ENCODE measurements around the gene AUTS2.
A peak's percentile ranks its signal among the peaks of the same experiment; 100 is the strongest.

Gene AUTS2

DNA sequence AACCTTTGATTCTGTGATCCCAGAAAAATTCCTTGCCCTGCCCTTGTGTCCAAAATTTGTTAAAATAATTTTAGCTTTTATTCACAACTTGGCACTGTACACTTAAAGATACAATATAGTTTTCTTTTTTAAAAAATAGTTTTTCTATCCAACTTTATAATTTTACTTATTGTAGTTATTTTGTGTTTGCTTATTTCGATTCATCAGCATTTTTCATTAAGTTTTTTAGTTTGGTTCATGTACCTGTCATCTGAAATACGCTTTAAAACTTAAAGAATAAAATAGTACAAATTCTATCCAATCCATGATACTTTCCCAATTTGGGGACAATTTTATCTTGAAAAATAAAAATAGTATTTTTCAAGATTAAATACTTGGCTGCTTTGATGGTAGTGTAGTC lies 514.8 kb downstream of the AUTS2 start:
- no peak for DNase-seq

DNA sequence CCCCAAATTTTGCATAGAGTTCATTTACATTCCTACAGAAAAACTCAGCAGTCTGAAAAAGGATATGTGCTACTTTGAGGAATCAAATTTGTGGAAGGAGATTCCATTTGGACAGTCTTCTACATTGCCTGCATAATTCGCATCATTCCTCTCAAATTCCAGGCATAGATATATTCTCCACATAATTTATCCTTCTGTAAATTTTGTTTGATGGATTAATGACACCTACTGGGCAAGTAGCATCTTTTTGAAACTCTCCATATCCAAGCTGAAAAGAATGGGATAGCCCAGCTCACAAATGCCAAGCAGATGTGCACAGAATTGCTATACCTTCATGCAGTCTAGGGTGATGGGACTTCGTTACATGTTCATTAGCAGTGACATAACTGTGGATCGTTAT lies 515.3 kb downstream of the AUTS2 start:
- no peak for DNase-seq

DNA sequence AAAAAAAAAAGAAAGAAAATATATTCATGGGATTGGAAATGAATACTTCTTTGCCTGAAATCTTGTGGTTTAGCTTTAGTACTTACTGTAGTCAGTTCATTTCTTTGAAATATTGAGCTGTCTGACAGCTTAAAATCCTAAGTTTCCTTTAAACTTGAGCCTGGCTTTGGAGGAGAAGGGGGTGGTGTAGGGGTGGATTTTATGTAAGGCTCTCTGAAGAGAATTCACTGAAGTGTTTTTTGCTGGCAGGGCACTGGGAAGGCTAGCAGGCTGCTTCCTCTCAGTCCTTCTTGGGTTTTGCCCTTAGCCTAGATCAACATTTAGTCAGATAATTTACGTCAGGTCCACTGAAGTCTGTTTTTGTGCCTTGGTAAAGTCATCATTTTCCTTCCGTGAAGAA lies 516.5 kb downstream of the AUTS2 start:
- DNase-seq: no peak

DNA sequence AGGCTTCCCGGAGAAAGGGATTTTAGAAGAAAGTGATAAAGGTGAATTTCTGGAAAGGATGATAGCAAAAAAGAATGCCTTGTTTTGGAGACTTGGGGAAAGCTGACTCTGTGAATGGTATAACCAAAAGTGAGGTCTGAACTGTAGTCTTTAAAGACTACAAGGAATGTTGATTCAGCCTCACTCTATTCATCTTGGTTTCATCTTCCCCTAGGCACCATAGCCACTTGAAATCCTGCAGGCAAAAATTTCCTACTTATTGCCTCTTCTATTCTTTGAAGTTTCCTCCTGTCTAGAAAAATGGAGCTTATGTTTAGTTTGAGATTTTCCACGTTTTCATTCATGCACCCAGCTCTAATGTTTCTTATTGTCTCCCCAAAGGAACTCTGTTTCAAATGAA lies 518.0 kb downstream of the AUTS2 start:
- no peak for DNase-seq

DNA sequence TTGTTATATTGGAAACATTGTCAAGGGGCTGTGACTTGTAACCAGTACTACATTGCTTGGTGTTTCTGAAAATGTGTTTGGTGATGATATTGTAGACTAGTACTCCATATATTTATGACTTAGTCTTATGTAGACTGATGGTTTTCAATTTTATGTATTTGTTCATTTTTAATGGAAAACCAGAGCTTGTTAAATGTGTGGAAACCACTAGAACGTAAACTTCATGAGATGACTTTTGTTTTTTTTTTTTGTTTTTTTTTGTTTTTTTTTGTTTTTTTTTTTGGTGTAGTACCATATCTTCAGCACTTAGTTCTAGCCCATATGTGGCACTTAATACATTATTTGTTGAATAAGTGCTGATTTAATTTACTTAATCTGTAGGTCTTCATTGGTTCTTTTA lies 518.6 kb downstream of the AUTS2 start:
- no peak for DNase-seq

DNA sequence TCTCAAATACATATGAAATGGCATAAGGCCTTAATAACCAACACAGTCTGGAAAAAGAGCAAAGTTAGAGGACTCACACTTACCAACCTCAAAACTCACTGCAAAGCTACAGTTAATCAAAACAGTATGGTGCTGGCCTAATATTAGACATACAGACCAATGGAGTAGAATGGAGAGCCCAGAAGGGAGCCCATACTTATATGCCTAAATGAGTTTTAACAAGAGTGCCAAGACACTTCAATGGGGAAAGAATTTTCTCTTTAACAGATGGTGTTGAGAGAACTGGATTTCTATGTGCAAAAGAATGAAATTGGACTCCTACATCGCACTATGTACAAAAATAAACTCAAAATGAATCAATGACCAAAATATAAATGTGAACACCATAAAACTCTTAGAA lies 522.6 kb downstream of the AUTS2 start:
- DNase-seq: no peak

DNA sequence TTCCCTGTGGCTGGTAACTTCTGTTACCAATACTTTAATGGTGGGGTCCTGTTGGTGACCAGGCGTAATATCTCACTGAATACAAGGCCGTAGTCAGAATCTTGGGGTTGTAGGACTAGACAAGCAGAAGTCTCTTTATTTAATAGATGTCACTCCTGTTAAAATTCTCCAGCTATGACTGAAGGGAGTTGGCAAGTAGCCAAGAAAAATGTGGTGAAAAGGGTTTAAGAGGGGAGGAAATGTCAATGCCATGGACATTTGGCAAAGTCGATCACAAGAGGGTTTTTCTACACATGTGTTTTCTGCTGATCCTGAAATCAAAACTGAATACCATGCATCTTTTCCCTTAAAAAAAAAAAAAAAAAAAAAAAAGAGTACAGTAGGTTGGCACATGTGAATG lies 533.5 kb downstream of the AUTS2 start:
- DNase-seq: no peak

DNA sequence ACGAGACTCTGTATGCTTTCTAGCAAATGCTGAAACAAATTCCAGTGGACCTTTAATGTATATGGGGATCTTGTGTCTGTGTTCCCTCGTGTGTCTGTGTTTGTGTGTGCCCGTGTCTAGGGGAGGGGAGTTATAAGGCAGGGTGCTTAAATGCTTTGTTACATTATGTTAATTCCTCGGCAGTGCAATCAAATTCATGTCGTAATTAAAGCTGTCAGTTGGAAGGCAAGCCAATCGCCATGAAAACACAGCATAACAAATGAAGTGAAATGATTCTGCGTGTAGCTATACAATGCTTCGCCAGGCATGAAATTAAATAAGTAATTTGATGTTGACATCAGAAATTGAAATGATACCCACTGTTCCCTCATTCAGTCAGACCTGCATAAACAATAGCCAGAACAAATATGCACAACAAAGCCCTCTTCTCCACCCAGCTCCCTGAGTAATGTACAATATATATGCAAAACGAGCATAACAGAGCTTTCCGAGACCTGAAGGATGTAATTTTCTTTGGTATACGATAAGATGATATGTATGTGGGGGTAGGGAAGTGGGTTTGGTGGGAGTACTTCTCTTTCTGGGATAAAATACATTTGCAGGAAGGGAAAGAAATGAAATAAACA lies 534.1 kb downstream of the AUTS2 start:
- DNase-seq: peak in 1 of 51 donors; percentile 9

DNA sequence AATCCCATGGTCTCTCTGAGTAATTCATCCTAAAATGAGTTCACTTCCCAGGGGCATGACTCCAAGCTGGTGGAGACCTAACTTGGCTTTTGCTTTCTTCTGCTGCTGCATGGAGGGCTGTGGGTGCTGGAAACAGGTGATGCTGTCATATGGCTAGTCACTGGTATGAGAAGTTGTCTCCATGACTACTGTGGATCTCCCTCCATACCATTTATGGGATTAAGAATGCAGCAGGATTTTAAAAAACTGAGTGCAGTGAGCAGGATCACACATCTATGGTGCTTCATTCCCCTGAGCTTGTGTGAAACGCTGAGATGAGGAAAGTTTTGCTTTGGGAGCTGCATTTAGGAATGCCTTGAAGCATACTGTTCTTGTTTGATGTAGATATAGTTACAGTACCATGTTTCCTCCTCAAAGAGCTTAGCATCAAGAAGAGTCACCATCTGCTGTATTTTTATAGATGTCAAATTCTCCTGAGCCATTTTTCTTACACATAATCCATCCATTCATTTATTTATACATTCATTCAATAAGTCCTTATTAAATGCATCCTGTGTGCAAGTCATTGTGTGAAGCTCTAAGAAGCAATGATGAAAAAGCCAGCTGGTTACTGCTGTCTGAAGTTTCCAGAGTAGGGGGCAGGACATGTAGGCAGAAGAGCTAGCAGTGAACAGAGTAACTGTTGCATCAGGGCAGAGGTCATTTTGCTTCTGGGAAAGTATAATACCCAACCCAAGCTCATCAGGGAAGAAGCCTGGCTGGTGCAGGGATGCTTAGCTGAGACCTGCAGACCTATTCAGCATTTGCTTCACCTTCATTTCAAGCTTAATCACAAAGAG lies 534.8 kb downstream of the AUTS2 start:
- DNase-seq: peak in 3 of 51 donors; percentile 1 to 26 (median 4)

DNA sequence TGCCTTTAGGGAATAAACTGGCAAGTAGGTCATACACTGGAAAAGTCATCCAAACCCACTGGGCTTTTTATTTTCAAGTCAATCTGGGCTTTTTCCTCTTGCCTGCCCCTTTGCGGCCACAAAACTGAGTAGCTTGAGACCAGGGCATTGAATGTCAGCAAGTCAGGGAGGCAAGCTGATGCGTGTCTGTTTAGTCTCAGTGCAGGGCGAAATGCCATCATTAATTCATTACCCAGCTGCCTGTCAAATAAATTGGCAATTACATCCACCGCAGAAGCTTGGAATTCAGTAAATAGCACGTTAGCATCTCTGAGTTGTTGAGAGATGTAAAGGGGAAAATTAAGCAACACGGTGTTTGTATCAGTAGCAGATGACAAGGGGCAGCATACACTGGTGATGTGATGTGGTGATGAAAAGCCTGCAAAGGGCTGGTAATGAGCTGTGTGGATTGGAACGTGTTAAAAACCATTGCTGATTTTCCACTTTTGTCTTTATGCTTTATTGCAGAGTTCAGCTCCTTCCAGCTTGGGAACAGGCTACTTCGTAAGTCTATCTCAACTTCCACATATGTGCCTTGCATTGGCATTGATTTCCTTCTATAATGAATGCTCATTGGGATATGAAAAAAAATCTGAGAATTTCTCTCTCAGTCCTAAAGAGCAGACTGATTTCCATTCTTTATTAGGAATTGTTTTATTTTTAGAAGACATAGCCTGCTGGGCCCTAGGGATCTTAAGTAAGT lies 535.9 kb downstream of the AUTS2 start:
- no peak for DNase-seq

DNA sequence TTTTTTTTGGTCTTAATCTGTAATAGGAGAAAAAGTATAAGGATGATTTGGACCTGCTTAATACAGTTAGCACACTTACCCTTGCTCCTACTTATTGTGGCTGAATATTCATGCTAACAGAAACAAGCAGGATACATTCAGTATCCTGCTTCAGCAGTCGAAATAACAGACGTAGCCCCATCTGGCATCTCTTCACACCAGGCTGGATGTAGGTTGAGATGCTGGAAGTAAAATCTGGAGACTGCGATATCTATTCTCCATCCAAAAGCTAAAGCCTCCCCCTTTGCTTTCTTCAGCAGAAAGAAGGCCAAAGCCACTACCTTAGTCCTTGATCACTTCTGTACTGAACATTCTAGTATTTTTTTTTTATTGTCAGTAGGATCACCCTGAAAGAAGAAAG lies 537.4 kb downstream of the AUTS2 start:
- no peak for DNase-seq

DNA sequence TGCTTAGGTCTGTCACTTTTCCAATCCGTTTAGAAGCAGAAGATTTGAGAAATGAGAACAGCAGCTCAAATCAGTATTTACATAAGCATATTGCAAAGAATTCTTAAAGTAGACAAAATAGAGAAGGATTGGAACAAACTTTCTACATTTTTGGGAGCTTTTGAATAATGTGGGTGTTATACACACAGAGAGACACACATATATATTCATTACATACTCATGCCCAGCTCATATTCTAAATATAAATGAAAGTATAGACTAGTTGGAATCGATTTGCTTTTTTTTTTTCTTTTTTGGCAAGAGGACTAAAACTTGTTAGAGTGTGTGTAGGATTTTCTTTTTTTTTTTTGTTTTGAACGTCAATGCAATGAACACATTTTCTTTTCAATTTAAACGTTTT lies 538.9 kb downstream of the AUTS2 start:
- DNase-seq: no peak

DNA sequence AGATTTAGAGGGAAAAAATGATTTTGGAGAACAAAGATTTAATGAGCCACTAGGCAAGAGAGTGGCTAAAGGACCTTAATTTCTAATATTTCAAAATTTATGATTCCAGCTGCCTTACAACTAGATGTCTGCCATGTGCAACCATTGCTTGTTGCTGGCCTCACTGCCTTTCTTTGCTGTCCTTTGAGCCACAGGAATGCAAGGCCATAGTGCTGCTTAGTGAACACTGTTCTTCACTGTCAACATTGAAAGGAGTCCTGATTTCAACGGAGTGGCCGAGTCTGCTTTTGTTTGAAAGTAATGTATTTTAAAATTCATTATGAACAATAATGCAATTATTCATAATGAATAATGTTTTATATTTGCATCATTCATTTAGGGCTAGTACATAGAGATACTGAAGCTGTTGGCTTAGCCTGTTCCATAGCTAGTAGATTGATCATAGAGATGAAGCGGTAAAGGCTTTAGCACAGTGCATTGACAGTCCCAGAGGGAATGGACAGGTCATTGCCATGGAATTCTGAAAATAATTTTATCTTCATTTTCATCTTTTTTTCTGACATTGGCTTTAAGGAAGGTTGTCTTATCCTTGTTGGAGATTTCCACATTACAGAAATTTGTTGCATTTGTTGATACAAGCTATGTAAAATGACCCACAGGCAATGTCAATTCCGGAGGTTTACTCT lies 544.1 kb downstream of the AUTS2 start:
- no peak for DNase-seq

DNA sequence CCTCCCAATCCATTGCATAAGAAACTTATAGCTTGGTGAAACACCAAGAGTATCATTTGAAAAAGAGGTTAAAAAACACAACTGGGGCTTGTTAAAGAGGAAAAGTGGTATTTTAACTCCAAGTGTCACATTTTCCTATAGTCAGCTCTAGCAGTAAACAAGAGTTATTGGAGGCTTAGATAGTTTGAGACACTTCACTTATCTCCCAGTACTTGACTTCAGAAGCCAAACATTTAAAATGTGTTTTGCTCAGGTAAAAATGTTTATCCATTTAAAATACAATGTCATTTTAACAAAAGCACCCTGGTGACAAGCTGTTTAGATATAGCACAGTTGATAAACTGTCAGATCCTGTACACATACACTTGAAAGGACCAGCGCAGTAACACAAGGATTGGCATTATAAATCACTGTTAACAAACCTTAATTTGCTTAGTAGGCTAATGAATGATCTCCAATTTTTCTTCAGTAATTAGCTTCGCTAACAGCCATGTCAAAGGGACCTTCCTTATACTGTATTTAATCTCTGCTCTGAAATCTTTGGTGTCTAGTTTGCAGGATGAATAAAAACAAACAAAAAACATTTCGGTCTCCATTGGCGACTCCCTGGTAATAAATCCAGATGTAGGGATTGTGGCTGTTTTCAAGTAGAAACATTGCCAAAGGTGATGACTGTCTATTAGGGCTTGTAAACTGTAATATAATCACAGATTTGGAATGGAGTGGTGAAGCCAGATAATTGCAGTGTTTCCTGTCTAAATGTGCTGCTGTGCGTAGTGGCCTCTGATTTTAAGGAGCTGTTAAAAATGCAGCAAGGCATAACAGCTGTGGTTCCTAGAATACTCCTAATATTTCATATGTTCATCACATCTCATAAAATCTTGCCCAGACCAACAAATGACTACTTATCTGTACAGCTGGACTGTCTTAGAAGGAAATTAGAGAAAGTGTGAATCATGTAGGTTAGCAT lies 545.1 kb downstream of the AUTS2 start:
- DNase-seq: no peak

DNA sequence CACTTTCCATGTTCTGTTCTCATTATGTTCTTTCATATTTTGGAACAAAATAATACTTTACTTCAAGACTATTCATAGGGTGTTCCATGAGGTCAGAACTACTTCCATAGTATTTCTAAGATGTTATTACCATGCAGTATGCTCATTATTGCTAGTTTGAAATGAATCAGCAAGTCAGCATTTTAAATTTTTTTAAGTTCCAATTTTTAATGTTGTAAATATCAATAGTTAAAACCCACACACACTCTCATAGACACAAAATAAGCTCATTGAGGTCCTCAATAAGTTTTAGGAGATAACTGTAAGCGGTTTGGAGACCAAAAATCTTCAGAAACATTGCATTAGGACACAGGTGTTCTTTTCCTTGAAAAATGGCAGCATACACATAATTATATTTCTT lies 550.7 kb downstream of the AUTS2 start:
- no peak for DNase-seq

DNA sequence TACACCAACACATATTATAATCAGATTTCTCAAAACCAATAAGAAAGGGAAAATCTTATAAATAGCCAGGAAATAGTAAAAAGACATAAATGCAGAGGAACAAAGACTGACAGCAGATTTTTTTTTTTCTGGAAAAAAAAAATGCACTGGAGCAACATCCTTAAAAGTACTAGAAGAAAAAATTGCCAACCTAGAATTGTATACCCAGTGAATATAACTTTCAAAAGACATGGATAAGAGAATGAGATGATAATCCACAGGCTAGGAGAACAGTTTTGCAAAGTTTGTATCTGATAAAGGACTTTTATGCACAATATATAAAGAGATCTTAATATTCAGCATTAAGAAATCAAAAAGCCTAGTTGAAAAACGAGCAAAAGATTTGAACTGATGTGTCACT lies 554.0 kb downstream of the AUTS2 start:
- no peak for DNase-seq

DNA sequence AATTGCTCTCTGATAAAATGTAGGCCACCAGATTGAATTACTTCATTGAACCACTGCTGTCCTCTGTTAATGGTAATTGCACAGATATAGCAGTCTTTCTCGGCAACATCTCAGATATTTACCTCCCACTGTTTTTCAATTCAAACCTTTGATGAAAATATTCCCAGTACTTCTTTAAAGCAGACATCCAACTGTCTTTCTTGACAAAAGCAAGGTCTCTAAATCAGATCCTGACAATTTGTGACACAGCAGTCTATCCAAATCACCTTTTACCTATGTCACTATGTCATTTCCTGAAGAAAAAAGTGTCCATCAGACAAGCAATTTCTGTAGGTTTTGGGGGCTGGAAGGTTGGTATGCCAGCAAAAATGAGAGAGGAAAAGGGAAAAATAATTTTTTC lies 555.7 kb downstream of the AUTS2 start:
- no peak for DNase-seq

DNA sequence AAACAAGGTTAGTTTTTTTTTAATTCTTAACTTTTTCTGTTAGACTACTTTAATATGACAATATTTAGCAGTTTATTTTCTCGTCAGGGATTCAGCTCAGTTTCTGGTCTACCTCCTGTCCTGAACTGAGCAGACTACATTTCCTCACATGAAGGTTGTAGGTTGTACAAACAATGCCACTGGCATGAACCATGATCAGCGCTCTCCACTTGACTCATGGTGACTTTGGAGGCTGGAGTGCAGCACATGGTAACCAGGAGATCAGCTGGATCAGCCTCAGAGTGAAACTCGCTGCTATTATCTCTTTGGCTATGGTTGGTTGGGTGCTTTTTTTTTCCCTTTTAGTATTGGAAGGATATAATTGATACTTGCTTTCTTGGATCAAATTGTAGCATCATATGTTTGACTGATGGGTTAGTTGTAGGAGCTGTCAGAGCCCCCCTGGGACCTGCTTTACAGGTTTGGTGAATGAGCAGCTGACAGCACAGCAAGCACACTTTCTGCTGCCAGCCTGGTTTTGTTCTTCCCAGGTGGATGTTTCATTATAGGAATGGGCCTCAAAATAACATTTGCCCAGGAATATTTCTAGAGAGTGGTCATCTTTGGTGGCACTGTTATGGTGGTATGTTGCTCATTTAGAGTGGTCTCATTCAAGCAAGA lies 556.4 kb downstream of the AUTS2 start:
- DNase-seq: no peak

DNA sequence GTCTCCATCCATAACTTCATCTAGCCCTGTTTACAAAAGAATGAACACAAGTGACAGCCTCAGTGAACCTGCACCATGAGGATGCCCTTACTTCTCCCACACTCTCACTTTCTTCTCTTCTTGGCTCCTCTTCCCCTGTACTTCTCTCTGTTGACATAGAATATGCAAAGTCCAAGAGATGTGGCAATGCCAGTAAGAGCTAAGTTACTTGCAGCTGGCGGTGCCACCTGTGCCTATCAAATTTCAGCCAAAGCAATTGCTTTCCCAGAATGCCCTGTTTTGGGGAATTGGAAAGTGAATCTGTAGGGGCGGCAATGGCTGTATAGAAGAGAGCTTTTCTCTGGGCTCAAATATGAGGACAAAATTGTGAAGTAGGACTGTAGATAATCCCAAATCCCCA lies 557.8 kb downstream of the AUTS2 start:
- DNase-seq: no peak

DNA sequence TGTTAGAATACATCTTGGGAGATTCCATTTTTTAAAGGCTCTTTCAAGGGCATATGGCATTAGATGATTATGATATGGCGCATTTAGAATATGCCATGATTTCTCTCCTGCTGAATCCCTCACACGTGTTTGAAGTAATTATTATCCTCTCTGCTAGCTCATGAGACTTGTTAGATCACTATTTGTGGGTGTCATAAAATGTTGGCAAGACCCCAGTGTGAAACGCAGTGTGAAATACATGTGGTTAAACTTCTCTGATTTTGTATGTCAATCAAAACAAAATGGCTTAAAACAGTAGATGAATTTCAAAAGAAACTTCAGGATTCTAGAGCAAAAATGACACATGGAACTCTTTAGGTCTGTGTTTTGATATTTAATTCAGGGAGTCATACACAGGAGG lies 560.8 kb downstream of the AUTS2 start:
- DNase-seq: no peak

Measured in hypothalamus (tissue), 51 donors.